Adipocyte (in vitro differentiated cells): ENCODE measurements around the gene PARK7.
A peak's percentile ranks its signal among the peaks of the same experiment; 100 is the strongest.
"Not testable (repeated sequence)": the region's sequence is repeated elsewhere in the genome, so short reads cannot be mapped to it uniquely, and the experiment has no call there.

Experiments used
- DNase-seq: peaks from one replicate; pipeline ENCODE4 v3.0.0-alpha.2; 2015; ENCODE audit warnings: low read depth
- H3K27me3 ChIP-seq: replicated peaks from 2 replicates; pipeline ENCODE4 v1.7.0; 2013; ENCODE audit warnings: mild to moderate bottlenecking, low read length, moderate library complexity; ENCODE audit not compliant: control insufficient read depth, insufficient read depth
- H3K36me3 ChIP-seq: 2 replicates; pipeline ENCODE4 v1.7.0; 2013; ENCODE audit warnings: low read length, mild to moderate bottlenecking, moderate library complexity; ENCODE audit not compliant: control insufficient read depth, insufficient read depth, severe bottlenecking
- H3K4me1 ChIP-seq: 2 replicates; pipeline ENCODE4 v1.7.0; 2013; ENCODE audit warnings: mild to moderate bottlenecking, low read length, moderate library complexity; ENCODE audit not compliant: control insufficient read depth, insufficient read depth
- H3K4me3 ChIP-seq: 2 replicates; pipeline ENCODE4 v1.7.0; 2013; ENCODE audit warnings: mild to moderate bottlenecking, low read length, moderate library complexity
- H3K9ac ChIP-seq: 2 replicates; pipeline ENCODE4 v1.7.0; 2013; ENCODE audit warnings: mild to moderate bottlenecking, low read length, moderate library complexity
- H3K9me3 ChIP-seq: 2 replicates; pipeline ENCODE4 v1.7.0; 2013; ENCODE audit warnings: mild to moderate bottlenecking, low read length, moderate library complexity; ENCODE audit not compliant: control insufficient read depth

The PARK7 gene

GRCh38 chr1:7952791-7953190 is 8.7 kb upstream of the PARK7 start:
- H3K27me3 ChIP-seq, H3K4me3 ChIP-seq, H3K9ac ChIP-seq, DNase-seq, H3K4me1 ChIP-seq, H3K36me3 ChIP-seq, H3K9me3 ChIP-seq: not testable (repeated sequence)

GRCh38 chr1:7953850-7954609 is 7.5 kb upstream of the PARK7 start:
- Histone ChIP-seq H3K9ac (peak overlapping the region; percentile 89), H3K36me3 (no peaks in the 10 kb centered on the region), H3K9me3 (no peaks in the 10 kb centered on the region), H3K4me1 (peaks cover 3% of the 10 kb centered on the region), H3K27me3 (no peaks in the 10 kb centered on the region), H3K4me3 (peak overlapping the region; percentile 93)
- DNase-seq, result peak; percentile 21

- Histone ChIP-seq H3K4me1 (peaks cover 3% of the 10 kb centered on the region), H3K9me3 (no peaks in the 10 kb centered on the region), H3K36me3 (no peaks in the 10 kb centered on the region), H3K9ac (peak overlapping the region; percentile 89), H3K27me3 (no peaks in the 10 kb centered on the region), H3K4me3 (peak overlapping the region; percentile 93)
- DNase-seq, result no peak
These were observed 6.8 kb upstream of the PARK7 start for GRCh38 chr1:7954683-7955082.

GRCh38 chr1:7956218-7957032 is 5.1 kb upstream of the PARK7 start:
- Histone ChIP-seq H3K36me3 (no peaks in the 10 kb centered on the region), H3K27me3 (no peaks in the 10 kb centered on the region), H3K4me1 (peaks cover 11% of the 10 kb centered on the region), H3K9ac (no peak overlapping the region), H3K4me3 (no peak overlapping the region), H3K9me3 (no peaks in the 10 kb centered on the region)
- peak; percentile 42 for DNase-seq

DNA sequence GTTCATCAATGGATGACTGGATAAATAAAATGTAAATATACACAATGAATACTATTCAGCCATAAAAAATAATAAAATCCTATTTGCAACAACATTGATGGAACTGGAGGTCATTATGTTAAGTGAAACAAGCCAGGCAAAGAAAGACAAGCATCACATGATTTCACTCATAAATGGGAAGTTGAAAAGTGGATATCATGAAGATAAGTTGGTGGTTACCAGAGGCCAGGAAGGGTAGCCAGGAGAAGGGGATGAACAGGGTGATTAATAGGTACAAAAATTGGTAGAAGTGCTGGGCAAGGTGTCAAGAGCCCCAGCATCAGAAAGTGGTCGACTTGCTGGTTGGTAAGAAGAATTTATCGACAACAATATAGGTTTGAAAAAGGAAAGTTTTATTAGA is 1.3 kb upstream of the PARK7 start:
- Histone ChIP-seq H3K4me1 (peaks cover 21% of the 10 kb centered on the region), H3K4me3 (peak overlapping the region; percentile 99), H3K9ac (peak overlapping the region; percentile 99), H3K36me3 (peaks cover 22% of the 10 kb centered on the region), H3K9me3 (no peaks in the 10 kb centered on the region), H3K27me3 (no peaks in the 10 kb centered on the region)
- DNase-seq, result no peak

DNA sequence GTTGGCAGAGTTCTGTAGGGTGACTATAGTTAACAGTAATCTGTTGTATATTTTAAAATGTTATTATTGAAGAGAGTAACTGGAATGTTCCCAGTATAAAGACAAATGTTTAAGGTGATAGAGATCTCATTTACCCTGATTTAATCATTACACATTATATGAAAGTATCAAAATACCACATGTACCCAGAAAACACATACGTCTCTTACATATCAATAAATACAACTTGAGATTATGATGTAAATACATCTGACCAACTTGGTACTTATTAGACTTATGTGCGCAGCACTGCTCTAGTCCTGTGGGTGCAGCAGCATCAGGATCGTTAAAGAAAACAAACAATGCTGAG is 670 bp upstream of the PARK7 start:
- Histone ChIP-seq H3K9ac (peak overlapping the region; percentile 99), H3K4me1 (peaks cover 21% of the 10 kb centered on the region)
- no peak for DNase-seq

DNA sequence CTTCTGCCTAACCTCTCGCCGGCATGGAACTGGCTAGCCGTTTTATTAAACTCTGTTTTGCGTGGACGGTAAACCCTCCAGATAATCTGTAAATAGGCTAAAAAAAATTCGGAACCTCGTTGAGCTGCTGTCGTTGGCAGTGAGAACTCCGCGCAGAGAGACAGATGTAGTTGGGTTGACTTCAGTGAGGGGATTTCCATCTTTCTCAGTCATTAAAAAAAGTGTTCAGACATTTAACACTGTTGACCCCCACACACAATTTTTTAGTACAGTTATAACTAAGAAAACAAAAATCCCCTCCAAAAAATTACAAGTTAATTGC is 464 bp downstream of the PARK7 start:
- Histone ChIP-seq H3K9ac (peak overlapping the region; percentile 99), H3K4me3 (peak overlapping the region; percentile 99), H3K36me3 (peaks cover 40% of the 10 kb centered on the region), H3K27me3 (no peaks in the 10 kb centered on the region), H3K4me1 (peaks cover 28% of the 10 kb centered on the region), H3K9me3 (no peaks in the 10 kb centered on the region)
- DNase-seq, result no peak

More for the DNA sequence above, 670 bp upstream of the PARK7 start:
- Histone ChIP-seq H3K4me3 (peak overlapping the region; percentile 99), H3K36me3 (peaks cover 28% of the 10 kb centered on the region), H3K9me3 (no peaks in the 10 kb centered on the region), H3K27me3 (no peaks in the 10 kb centered on the region)

DNA sequence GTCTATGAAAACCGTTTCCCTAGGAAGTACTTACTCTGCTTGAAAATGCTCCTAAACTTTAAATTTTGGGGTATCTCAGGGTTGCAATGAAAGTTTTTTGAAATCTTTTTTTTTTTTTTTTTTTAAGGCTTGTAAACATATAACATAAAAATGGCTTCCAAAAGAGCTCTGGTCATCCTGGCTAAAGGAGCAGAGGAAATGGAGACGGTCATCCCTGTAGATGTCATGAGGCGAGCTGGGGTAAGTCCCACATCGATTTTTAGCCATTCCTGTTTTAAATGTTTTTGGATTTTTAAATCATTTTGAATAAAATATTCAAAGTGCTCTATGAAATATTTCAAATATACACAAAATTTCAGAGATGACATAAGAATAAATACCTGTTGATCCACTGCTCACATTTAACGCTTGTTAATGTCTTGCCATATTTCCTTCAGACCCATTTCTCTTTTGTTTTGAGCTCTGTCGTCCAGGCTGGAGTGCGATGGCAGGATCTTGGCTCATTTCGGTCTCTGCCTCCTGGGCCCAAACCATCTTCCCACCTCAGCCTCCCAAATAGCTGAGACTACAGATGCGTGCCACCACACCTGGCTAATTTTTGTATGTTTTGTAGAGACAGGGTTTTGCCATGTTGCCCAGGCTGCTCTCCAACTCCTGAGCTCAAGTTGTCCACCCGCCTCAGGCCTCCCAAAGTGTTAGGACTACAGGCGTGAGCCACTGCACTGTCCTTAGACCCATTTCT is 1.3 kb downstream of the PARK7 start:
- no peak for DNase-seq
- Histone ChIP-seq H3K36me3 (peaks cover 47% of the 10 kb centered on the region), H3K9me3 (no peaks in the 10 kb centered on the region)

DNA sequence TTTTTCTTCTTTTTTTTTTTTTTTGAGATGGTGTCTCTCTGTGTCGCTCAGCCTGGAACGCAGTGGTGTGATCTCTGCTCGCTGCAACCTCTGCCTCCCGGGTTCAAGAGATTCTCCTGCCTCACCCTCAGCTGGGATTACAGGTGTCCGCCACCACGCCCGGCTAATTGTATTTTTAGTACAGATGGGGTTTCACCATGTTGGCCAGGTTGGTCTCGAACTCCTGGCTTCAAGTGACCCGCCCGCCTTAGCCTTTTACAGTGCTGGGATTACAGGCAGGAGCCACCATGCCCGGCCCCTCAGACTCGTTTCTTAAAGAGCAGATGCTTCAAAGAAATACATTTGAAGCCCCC is 1.8 kb downstream of the PARK7 start:
- DNase-seq, H3K9me3 ChIP-seq, H3K4me3 ChIP-seq, H3K27me3 ChIP-seq, H3K9ac ChIP-seq: not testable (repeated sequence)
- peaks cover 32% of the 10 kb centered on the region for H3K4me1 ChIP-seq
- H3K36me3 ChIP-seq, result peaks cover 47% of the 10 kb centered on the region

More for the DNA sequence above, 1.3 kb downstream of the PARK7 start:
- peak overlapping the region; percentile 99 for H3K9ac ChIP-seq
- no peaks in the 10 kb centered on the region for H3K27me3 ChIP-seq
- peak overlapping the region; percentile 99 for H3K4me3 ChIP-seq
- H3K4me1 ChIP-seq, result peaks cover 32% of the 10 kb centered on the region

DNA sequence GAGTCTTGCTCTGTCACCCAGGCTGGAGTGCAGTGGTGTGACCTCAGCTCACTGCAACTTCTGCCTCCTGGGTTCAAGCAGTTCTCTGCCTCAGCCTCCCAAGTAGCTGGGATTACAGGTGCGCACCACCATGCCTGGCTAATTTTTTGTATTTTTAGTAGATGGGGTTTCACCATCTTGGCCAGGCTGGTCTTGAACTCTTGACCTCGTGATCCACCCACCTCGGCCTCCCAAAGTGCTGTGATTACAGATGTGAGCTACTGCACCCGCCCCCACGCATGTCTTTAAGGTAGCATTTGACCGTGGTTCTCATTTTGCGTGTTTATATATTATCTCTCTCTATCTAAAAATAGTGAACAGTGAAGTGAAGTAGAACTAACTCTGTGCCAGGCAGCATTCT is 2.3 kb downstream of the PARK7 start:
- not testable (repeated sequence) for H3K27me3 ChIP-seq, H3K4me3 ChIP-seq, H3K9me3 ChIP-seq, DNase-seq, H3K9ac ChIP-seq
- Histone ChIP-seq H3K4me1 (peaks cover 32% of the 10 kb centered on the region), H3K36me3 (peaks cover 51% of the 10 kb centered on the region)

- no peaks in the 10 kb centered on the region for H3K27me3 ChIP-seq
- no peak overlapping the region for H3K4me3 ChIP-seq
- peaks cover 57% of the 10 kb centered on the region for H3K36me3 ChIP-seq
- H3K9ac ChIP-seq, result no peak overlapping the region
- no peak for DNase-seq
- H3K4me1 ChIP-seq, result peaks cover 32% of the 10 kb centered on the region
- no peaks in the 10 kb centered on the region for H3K9me3 ChIP-seq
These were observed 3.0 kb downstream of the PARK7 start for GRCh38 chr1:7964476-7964875.
